Ovary (tissue), 9 donors: ENCODE measurements around the gene HSPA4L. TPM values are rescaled to one million over a fixed set of nuclear protein-coding genes. Genes with fewer than 3 reads are reported as not detected.

Source experiments
- DNase-seq, 5 donors: peaks; one replicate each; pipeline ENCODE4 v3.0.0-alpha.2; 2019 to 2020
- H3K27ac ChIP-seq, 2 donors: fragments of 200-600 bp; one replicate each; pipeline versions ENCODE4 v1.5.1 to v1.8.0; 2019 to 2022
- H3K27me3 ChIP-seq: fragments of 200-600 bp; one replicate; pipeline ENCODE4 v1.8.0; 2022
- H3K36me3 ChIP-seq: fragments of 200-600 bp; sonication (generic); one replicate; pipeline ENCODE4 v1.5.1; 2019
- H3K4me1 ChIP-seq: one replicate; pipeline ENCODE4 v1.8.1; 2013; ENCODE audit warnings: mild to moderate bottlenecking, moderate library complexity; ENCODE audit not compliant: insufficient read depth
- H3K4me3 ChIP-seq: fragments of 200-600 bp; sonication (generic); one replicate; pipeline ENCODE4 v1.5.1; 2017
- H3K9me3 ChIP-seq, 2 donors: fragments of 200-600 bp in 1 of 2; sonication (generic) in 1 of 2; one replicate each; pipeline versions ENCODE4 v1.5.1 to v1.8.1; 2013 to 2019; ENCODE audit warnings: mild to moderate bottlenecking in 1 of 2, moderate library complexity in 1 of 2
- CTCF ChIP-seq, 3 donors: fragments of 450-650 bp in 2 of 3; fragments of 200-600 bp in 1 of 3; IDR thresholded peaks; one replicate each; pipeline versions ENCODE4 v1.5.1 to v1.8.0; 2016 to 2022; ENCODE audit warnings: antibody characterized with exemption in 3 of 3, mild to moderate bottlenecking in 1 of 3
- EP300 ChIP-seq: sonication (generic); formaldehyde crosslinking; IDR thresholded peaks from one replicate; pipeline ENCODE4 v1.6.1; 2017; ENCODE audit warnings: antibody characterized with exemption
- POLR2A ChIP-seq: fragments of 450-650 bp; IDR thresholded peaks from one replicate; pipeline ENCODE4 v1.6.1; 2017; ENCODE audit warnings: antibody characterized with exemption, mild to moderate bottlenecking, moderate library complexity
- WGBS, 3 donors: extraction: QIAGEN DNeasy Blood & Tissue Kit in 1 of 3; methylation state at CpG; one replicate each; pipeline versions ENCODE4 v1.1.5 to v1.1.7; 2013 to 2017; 5-methylcytosine and 5-hydroxymethylcytosine counted together
- intact Hi-C, 4 donors: fragments of 100-400 bp; cut with DNase I; formaldehyde crosslinking; loops; one replicate each; pipeline versions ENCODE4 v1.11.0 to v1.15.1; 2022 to 2023
- polyA plus RNA-seq, 2 donors: library from polyadenylated mRNA; stranded (reverse); fragments of 200-250 nt in 1 of 2; fragments of 350-450 nt in 1 of 2; fragmentation: Illumina TruSeq in 1 of 2; extraction: RNeasy Lipid Tissue Mini Kit (QIAGEN cat#74804) in 1 of 2; gene quantifications; one replicate each; pipeline ENCODE4 v1.2.3, GENCODE V29; 2013 to 2014
- total RNA-seq, 7 donors: library from RNA; depleted of rRNA in 2 of 7; stranded (reverse); fragments of >200 nt in 2 of 7; fragmentation: NEBNext Ultra II Directional in 3 of 7; extraction: Animal tissue kit (Norgen Biotek cat#: 25700) in 3 of 7; gene quantifications; one replicate each; pipeline versions ENCODE4 v1.1.0 to v1.2.4, GENCODE V29; 2016 to 2023
- donor health status: DM: no; HTN: no; CAD: no; lungs with moderate emphysema.
- donor health status: DM: no; HTN: no; CAD: no.
- donor health status: Bipolar disorder and iron deficiency.
- donor health status: DM: yes; HTN: yes; CAD: no.
- donor health status: DM: no; HTN: no; CAD: no.
- donor health status: DM: yes; HTN: yes; CAD: no.

HSPA4L gene
- total and polyA plus RNA-seq, 9 donors: 0.63 to 12.6 (median 6.2) TPM

DNA sequence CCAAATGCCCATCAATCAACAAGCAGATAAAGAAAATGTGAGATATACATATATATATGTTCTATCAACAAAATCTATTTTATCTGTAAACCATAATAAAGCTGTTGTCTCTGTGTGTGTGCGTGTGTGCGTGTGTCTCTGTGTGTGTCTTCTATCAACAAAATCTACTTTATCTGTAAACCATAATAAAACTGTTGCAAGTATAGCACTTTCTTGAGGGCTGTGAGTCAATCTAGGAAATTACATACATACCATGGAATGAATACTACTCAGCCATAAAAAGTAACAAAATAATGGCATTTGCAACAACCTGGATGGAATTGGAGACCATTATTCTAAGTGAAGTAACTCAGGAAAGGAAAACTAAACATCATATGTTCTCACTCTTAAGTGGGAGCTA, 86.1 kb downstream of the HSPA4L start:
- no peaks in the 10 kb centered on the region for H3K9me3 ChIP-seq
- no peak overlapping the region for H3K27ac ChIP-seq
- 93 to 99% (median 98%) methylated on average over 2 of the region's 2 CpGs for WGBS, 3 donors
- peaks cover 2% of the 10 kb centered on the region for H3K4me1 ChIP-seq
- no peak for TF ChIP-seq POLR2A
- no peak for TF ChIP-seq EP300
- no peak for TF ChIP-seq CTCF (IDR thresholded peaks at IDR 0.05)
- no peaks in the 10 kb centered on the region for H3K36me3 ChIP-seq
- no peaks in the 10 kb centered on the region for H3K27me3 ChIP-seq
- intact Hi-C loops: no loop called here
- no peak for DNase-seq
- H3K4me3 ChIP-seq: no peak overlapping the region

GRCh38 chr4:127870281-127870680, 88.2 kb downstream of the HSPA4L start:
- intact Hi-C loops: no loop called here
- Histone ChIP-seq H3K4me1 (peaks cover 2% of the 10 kb centered on the region), H3K27ac (no peak overlapping the region), H3K4me3 (no peak overlapping the region), H3K27me3 (no peaks in the 10 kb centered on the region), H3K36me3 (no peaks in the 10 kb centered on the region), H3K9me3 (no peaks in the 10 kb centered on the region)
- DNase-seq: no peak
- no peak for TF ChIP-seq CTCF (IDR thresholded peaks at IDR 0.05)

- Histone ChIP-seq H3K9me3 (no peaks in the 10 kb centered on the region), H3K36me3 (no peaks in the 10 kb centered on the region), H3K4me1 (peaks cover 2% of the 10 kb centered on the region), H3K27me3 (no peaks in the 10 kb centered on the region), H3K4me3 (no peak overlapping the region), H3K27ac (no peak overlapping the region)
- 19 to 24% (median 24%) methylated on average over 3 of the region's 3 CpGs for WGBS, 3 donors
- intact Hi-C loops: no loop called here
- TF ChIP-seq POLR2A (no peak), CTCF (IDR thresholded peaks at IDR 0.05) (no peak), EP300 (no peak)
- DNase-seq: no peak
Measured at GRCh38 chr4:127870688-127871087, 88.6 kb downstream of the HSPA4L start.

- Histone ChIP-seq H3K4me3 (no peak overlapping the region), H3K9me3 (no peaks in the 10 kb centered on the region), H3K4me1 (peaks cover 2% of the 10 kb centered on the region), H3K27me3 (no peaks in the 10 kb centered on the region), H3K27ac (no peak overlapping the region), H3K36me3 (no peaks in the 10 kb centered on the region)
- intact Hi-C loops: no loop called here
- no peak for DNase-seq
- TF ChIP-seq EP300 (no peak), CTCF (IDR thresholded peaks at IDR 0.05) (no peak), POLR2A (no peak)
Measured at GRCh38 chr4:127875791-127876190, 93.7 kb downstream of the HSPA4L start.
